Keratinocyte (primary cell): Measurements from ENCODE around the gene MAB21L4.

Experiments used
- CTCF ChIP-seq, 3 experiments: IDR thresholded peaks in 1 of 3; conservative IDR thresholded peaks in 1 of 3; optimal IDR thresholded peaks in 1 of 3; 2 replicates in 2 of 3; 3 replicates in 1 of 3; pipeline versions ENCODE3 to v1.5.1; 2011; ENCODE audit warnings: low read length in 3 of 3, mild to moderate bottlenecking in 3 of 3, moderate library complexity in 2 of 3, control low read depth in 1 of 3, inconsistent platforms in 1 of 3; ENCODE audit not compliant: insufficient read depth in 2 of 3; ENCODE audit errors: extremely low read depth in 1 of 3
- EZH2 ChIP-seq: IDR thresholded peaks from one replicate; pipeline ENCODE4 v1.6.1; 2012; ENCODE audit warnings: inconsistent platforms, mild to moderate bottlenecking, low read length, moderate library complexity

- no peak for TF ChIP-seq CTCF (optimal IDR thresholded peaks at IDR 0.05 in 1 of 3, IDR thresholded peaks at IDR 0.05 in 1 of 3, conservative IDR thresholded peaks at IDR 0.05 in 1 of 3; ENCODE audit: extremely low read depth in 1 of 3, insufficient read depth in 2 of 3, low read length in 3 of 3)
- TF ChIP-seq EZH2, result no peak
These were observed 38.2 kb upstream of the MAB21L4 start for GRCh38 chr2:240933966-240934700.
